HG02588 (cell line): ENCODE results near the gene GP5.

ENCODE experiments used
- ATAC-seq: cut with Tn5 transposase; IDR thresholded peaks from one replicate; pipeline ENCODE4 v1.9.1; 2021; ENCODE audit warnings: mild to moderate bottlenecking, moderate library complexity; ENCODE audit not compliant: unreplicated experiment

The GP5 gene

GRCh38 chr3:194351080-194351672 is 47.9 kb downstream of the GP5 start, which contains the start of gene CPN2:
Gene CPN2 (minus strand): TSS chr3:194351328. CDS start chr3:194342702, 8,626 bp downstream.
- no peak for ATAC-seq

- ATAC-seq = no peak
Measured at GRCh38 chr3:194350726-194351071, 48.4 kb downstream of the GP5 start.

GRCh38 chr3:194348354-194348753 is 50.7 kb downstream of the GP5 start:
- no peak for ATAC-seq

- ATAC-seq = no peak
Measured at GRCh38 chr3:194346621-194347020, 52.4 kb downstream of the GP5 start.

- ATAC-seq = no peak
Measured at GRCh38 chr3:194346035-194346434, 53.0 kb downstream of the GP5 start.
